HG03103 (cell line): Measurements from ENCODE around the gene MYOCD.

Experiments used
- ATAC-seq: cut with Tn5 transposase; IDR thresholded peaks from one replicate; pipeline ENCODE4 v1.9.1; 2021; ENCODE audit warnings: low read depth; ENCODE audit not compliant: unreplicated experiment

Gene MYOCD

GRCh38 chr17:12709063-12709462 is 43.4 kb downstream of the MYOCD start:
- no peak for ATAC-seq

GRCh38 chr17:12712415-12712814 is 46.7 kb downstream of the MYOCD start:
- ATAC-seq = no peak

GRCh38 chr17:12712941-12713340 is 47.3 kb downstream of the MYOCD start:
- ATAC-seq = no peak

GRCh38 chr17:12719948-12720347 is 54.3 kb downstream of the MYOCD start:
- ATAC-seq = no peak

GRCh38 chr17:12721581-12721980 is 55.9 kb downstream of the MYOCD start:
- no peak for ATAC-seq

DNA sequence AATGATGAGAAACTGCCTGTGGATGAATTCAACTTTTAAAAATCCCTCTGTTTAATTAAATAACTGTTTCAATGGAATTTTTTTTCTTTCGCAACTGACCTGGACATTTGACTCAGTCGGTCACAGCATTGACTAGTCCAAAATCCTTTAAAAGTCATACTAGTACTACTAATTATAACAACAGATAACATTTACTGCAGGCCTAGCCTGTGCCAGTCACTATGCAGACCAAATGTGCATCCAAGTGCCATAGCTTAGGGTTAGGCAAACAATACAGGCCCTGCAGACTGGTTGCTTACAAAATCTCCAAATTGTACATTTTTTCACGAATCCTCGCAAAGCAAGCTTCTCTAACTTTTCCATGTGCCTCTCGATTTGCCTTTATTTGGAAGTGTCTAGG is 56.6 kb downstream of the MYOCD start:
- no peak for ATAC-seq

DNA sequence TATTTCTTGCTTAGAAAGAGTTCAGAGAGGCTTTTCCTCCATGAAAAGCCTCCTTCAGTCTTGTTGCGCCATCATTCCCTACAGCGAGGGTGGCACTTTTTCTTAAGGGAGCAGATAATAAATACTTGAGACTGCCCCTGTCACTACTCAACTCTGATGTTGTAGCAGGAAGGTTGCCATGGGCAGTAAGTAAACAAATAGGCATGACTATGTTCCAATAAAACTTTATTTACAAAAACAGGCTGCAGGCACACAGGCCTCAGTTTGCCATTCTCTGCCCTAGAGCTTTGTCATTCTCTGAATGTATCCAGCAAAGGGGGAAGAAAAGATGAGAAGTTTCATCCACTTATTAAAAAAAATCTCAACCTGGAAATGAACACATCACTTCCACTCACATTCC is 60.4 kb downstream of the MYOCD start:
- ATAC-seq = no peak

DNA sequence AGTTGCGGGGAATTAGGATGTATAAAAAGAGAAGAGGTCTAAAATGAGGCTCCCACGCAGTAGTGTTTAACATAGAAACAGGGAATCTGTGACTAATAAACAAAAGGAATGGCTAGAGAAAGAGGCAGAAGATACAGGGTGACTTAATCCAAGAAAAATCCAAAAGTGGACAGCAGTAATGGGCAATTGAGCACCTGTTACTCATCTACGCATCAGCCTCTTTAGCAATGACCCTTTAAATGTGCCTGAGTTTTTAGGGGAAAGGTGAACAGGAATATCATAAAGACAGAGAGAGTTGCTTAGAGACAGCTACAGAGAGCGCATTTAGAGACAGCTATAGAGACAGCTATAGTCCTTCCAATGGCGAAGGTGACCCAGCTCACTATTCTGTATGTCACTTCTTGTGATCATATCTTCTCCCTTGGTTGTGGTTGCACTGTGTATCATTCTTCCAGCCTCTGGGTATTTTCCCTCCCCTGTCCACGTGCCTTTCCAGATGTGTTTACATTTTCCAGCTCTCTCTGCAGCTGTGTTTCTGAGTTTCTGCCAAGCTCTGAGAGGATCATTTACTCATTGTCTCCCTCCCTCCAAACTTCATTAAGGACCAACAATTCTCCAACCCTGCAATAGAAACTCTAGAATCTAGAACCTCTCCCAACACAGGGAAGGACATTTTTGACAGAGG is 61.5 kb downstream of the MYOCD start:
- no peak for ATAC-seq

DNA sequence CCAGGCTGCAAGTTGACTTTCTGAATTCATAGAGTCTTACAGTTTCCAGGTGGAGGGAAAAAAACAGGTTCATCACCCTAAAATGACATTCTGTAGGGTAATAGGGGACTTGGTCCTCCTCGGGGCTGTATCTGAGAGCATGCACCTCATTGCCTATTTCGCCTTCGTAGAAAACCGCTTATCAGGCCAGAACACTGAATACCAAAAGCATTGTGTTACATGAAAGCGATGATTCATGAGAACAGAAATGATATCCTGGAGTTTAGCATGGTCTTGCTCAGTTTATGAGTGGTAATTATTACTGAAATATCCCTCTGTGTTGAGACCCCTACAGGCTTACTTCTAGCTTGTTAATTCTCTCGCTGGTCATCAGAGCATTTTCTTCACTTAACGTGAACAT is 62.2 kb downstream of the MYOCD start:
- ATAC-seq = no peak

- ATAC-seq = no peak
Observed at GRCh38 chr17:12729086-12729485, 63.4 kb downstream of the MYOCD start.

GRCh38 chr17:12730421-12730820 is 64.7 kb downstream of the MYOCD start:
- ATAC-seq = no peak

GRCh38 chr17:12730931-12731521 is 65.3 kb downstream of the MYOCD start:
- no peak for ATAC-seq

- no peak for ATAC-seq
Observed at GRCh38 chr17:12731839-12732238, 66.1 kb downstream of the MYOCD start.

- ATAC-seq = no peak
Observed at GRCh38 chr17:12732366-12732765, 66.7 kb downstream of the MYOCD start.

- ATAC-seq = no peak
Observed at GRCh38 chr17:12734926-12735325, 69.2 kb downstream of the MYOCD start.

- ATAC-seq = no peak
Observed at GRCh38 chr17:12735517-12735916, 69.8 kb downstream of the MYOCD start.

DNA sequence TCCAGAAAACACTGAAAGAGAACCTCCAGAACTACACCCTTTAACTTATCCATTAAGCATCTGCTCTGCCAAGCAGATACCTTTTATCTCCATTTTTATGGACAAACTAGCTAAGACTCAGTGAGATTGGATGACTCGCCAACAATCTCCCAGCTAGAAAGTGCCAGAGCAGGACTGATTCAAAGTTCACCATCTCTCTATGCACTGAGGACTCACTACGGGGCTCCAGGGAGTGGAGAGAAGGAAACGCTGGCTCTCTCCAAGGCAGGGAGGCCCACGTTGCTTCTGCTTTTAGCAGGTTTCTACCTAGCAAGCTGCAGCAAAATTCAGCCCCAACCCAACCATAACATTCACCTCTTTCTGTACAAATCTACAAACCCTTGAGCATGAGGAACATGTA is 70.8 kb downstream of the MYOCD start:
- ATAC-seq = no peak

DNA sequence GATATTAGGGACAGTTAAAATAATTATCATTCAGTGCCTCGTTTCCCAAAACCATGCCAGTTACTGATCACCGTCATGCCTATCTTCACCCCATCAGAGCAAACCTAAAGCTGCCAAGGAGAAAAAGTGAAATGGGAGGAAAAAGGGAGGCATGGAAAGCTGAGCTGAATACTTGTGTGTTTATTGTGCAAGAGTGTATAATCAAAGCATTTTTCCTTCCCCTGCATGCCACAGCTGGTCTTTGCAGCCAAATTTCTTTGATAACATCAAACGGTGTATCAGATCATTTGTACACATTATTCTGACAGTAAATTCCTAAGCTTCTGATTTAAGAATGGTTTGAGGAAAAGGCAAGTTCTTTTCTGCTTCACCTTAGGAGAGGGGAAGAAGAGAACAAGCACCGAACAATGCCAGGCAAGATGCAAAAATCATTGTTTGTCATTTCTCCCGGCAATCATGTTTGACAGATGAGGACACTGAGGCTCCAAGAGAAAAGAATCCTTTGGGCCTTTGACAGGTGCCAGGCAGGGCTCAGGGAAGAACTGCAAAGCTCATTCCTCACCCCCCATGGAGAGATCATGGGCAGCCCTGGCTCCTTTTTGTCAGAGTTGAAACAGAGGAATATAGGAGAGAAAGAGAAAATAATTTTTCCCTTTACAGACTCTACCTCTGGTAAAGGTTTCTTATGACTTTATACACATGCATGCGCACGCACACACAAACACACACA is 72.2 kb downstream of the MYOCD start:
- no peak for ATAC-seq

DNA sequence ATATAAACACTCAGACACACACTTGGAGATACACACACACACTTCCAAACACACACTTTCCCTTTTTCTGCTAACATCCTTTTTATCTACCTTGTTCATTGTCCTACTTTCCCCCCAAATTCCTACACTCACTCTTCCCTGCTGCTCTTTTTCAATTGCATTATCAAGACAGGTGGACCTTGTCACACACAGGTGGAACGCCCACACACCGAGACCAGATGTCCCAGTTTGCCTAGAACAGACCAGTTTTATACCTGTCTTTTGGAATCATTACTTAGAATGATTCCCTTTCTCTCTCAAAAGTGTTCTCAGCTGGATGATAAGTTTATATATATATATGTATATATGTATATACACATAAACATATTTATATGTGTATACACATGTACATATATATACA is 72.9 kb downstream of the MYOCD start:
- no peak for ATAC-seq

DNA sequence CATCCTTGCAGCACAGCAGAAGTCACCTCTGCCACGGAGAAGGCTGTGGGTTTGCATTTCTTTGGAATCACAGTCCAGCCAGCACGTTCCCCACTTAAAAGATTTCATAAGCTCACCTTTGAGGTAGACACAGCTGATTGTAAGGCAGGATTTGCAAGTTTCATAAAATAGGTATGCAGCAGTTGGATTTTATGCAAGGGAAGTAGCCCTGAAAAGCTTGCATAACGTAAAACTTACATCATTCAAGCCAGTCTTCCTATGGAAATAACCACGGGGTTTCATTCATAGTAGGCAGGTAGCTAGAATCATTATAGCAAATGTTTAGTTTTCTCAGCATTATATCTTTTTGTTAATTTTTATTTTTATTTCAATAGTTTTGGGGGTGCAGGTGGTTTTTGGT is 73.8 kb downstream of the MYOCD start:
- ATAC-seq = no peak

DNA sequence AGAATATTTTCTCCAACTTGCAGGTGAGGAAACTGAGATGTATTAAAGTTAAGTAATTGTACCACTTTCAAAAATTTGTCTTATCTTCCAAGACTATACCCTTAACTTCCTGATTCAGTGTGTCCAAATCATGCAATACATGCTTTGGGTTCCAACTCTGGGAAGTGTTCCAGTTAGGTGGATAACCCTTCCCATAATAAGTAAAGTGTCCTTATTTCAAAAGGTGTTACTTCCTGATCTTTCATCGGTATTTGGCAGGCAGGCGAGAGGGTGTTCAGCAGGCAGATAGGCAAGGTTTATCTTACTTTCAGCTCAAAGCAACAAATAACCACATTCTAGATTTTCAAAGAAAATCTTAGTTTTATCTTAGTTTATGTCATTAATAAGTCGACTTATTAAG is 77.4 kb downstream of the MYOCD start:
- ATAC-seq = no peak

- no peak for ATAC-seq
Observed at GRCh38 chr17:12744298-12744697, 78.6 kb downstream of the MYOCD start.
